Activated naive CD4-positive, alpha-beta T cell treated with anti-CD3 and anti-CD28 coated beads for 36 hours (primary cell): ENCODE data around the gene VIPR1. TPM values are rescaled to one million over a fixed set of nuclear protein-coding genes. Genes with fewer than 3 reads are reported as not detected.

ENCODE experiments used
- CTCF ChIA-PET: fragments of 350-600 bp; sonication (Branson Sonifier 250); formaldehyde crosslinking; loops from one replicate; lab custom pipeline; 2021; ENCODE audit warnings: antibody characterized with exemption; lab: Charles Lee
- DNase-seq: peaks from one replicate; pipeline ENCODE4 v3.0.0-alpha.2; 2020
- H3K27ac Mint-ChIP-seq: one replicate; pipeline ENCODE4 v1.8.0; 2021; ENCODE audit warnings: mild to moderate bottlenecking, mixed read lengths
- H3K27me3 Mint-ChIP-seq: one replicate; pipeline ENCODE4 v1.8.0; 2021; ENCODE audit warnings: low read depth, mixed read lengths
- H3K36me3 Mint-ChIP-seq: one replicate; pipeline ENCODE4 v1.8.0; 2021; ENCODE audit warnings: low read depth, mixed read lengths
- H3K4me1 Mint-ChIP-seq: one replicate; pipeline ENCODE4 v1.8.0; 2021; ENCODE audit warnings: low read depth, mixed read lengths
- H3K4me3 Mint-ChIP-seq: one replicate; pipeline ENCODE4 v1.8.0; 2021; ENCODE audit warnings: mild to moderate bottlenecking, moderate library complexity, mixed read lengths
- H3K9me3 Mint-ChIP-seq: one replicate; pipeline ENCODE4 v1.8.0; 2021; ENCODE audit warnings: mixed read lengths
- intact Hi-C: fragments of 100-400 bp; cut with micrococcal nuclease; formaldehyde crosslinking; loops from one replicate; pipeline ENCODE4 v1.15.1; 2023
- total RNA-seq, 2 experiments: library from RNA; stranded (reverse); gene quantifications; one replicate each; pipeline ENCODE4 v1.2.3, GENCODE V29; 2021

The VIPR1 gene
- total RNA-seq, 2 experiments from 2014 or later: 6.3 to 8.4 TPM

GRCh38 chr3:42515391-42515916 lies 13.0 kb downstream of the VIPR1 start:
- CTCF ChIA-PET: no interaction called here
- Mint-ChIP-seq H3K27me3 (no peaks in the 10 kb centered on the region), H3K9me3 (no peaks in the 10 kb centered on the region), H3K36me3 (peaks cover 5% of the 10 kb centered on the region), H3K4me1 (peaks cover 35% of the 10 kb centered on the region), H3K4me3 (no peak overlapping the region), H3K27ac (no peak overlapping the region)
- no peak for DNase-seq
- intact Hi-C loops: loop anchor here (5.0 kb wide), 1 partner anchor 122 kb away; no protein-coding TSS in a partner anchor

GRCh38 chr3:42515976-42516375 lies 13.5 kb downstream of the VIPR1 start:
- no peak overlapping the region for H3K4me3 Mint-ChIP-seq
- peaks cover 34% of the 10 kb centered on the region for H3K4me1 Mint-ChIP-seq
- H3K27ac Mint-ChIP-seq: no peak overlapping the region
- no peak for DNase-seq
- peaks cover 6% of the 10 kb centered on the region for H3K36me3 Mint-ChIP-seq
- no peaks in the 10 kb centered on the region for H3K27me3 Mint-ChIP-seq
- intact Hi-C loops: loop anchor here (5.0 kb wide), 1 partner anchor 121 kb away; no protein-coding TSS in a partner anchor
- no peaks in the 10 kb centered on the region for H3K9me3 Mint-ChIP-seq
- CTCF ChIA-PET: interaction anchor here (1.0 kb wide), 1 partner anchor 21 kb away, joined by 3 read pairs; no protein-coding TSS in a partner anchor

- Mint-ChIP-seq H3K27me3 (no peaks in the 10 kb centered on the region), H3K36me3 (peaks cover 8% of the 10 kb centered on the region), H3K4me3 (no peak overlapping the region), H3K4me1 (peaks cover 35% of the 10 kb centered on the region), H3K9me3 (no peaks in the 10 kb centered on the region), H3K27ac (no peak overlapping the region)
- DNase-seq: no peak
- intact Hi-C loops: loop anchor here (5.0 kb wide), 1 partner anchor 121 kb away; no protein-coding TSS in a partner anchor
- CTCF ChIA-PET: interaction anchor here (1.0 kb wide), 1 partner anchor 20 kb away, joined by 3 read pairs; no protein-coding TSS in a partner anchor
These were observed 14.0 kb downstream of the VIPR1 start for GRCh38 chr3:42516443-42516842.

GRCh38 chr3:42517117-42517516 lies 14.7 kb downstream of the VIPR1 start:
- peaks cover 33% of the 10 kb centered on the region for H3K4me1 Mint-ChIP-seq
- DNase-seq: no peak
- no peak overlapping the region for H3K27ac Mint-ChIP-seq
- no peaks in the 10 kb centered on the region for H3K9me3 Mint-ChIP-seq
- intact Hi-C loops: loop anchor here (5.0 kb wide), 1 partner anchor 120 kb away; no protein-coding TSS in a partner anchor
- peaks cover 8% of the 10 kb centered on the region for H3K36me3 Mint-ChIP-seq
- CTCF ChIA-PET: interaction anchor here (1.0 kb wide), 1 partner anchor 20 kb away, joined by 3 read pairs; no protein-coding TSS in a partner anchor
- H3K27me3 Mint-ChIP-seq: no peaks in the 10 kb centered on the region
- H3K4me3 Mint-ChIP-seq: no peak overlapping the region

- CTCF ChIA-PET: interaction anchor here (0.8 to 2.0 kb wide), 6 partner anchors 8 to 22 kb away, joined by 3 to 5 read pairs (median 3); partner anchors contain the start of gene VIPR1
- intact Hi-C loops: loop anchor here (1.0 to 5.0 kb wide), 4 partner anchors 12 to 118 kb away; partner anchors contain the start of gene VIPR1
- peak overlapping the region; percentile 2 for H3K27ac Mint-ChIP-seq
These were observed 16.5 kb downstream of the VIPR1 start for GRCh38 chr3:42518800-42519567.

GRCh38 chr3:42519568-42519962 lies 17.1 kb downstream of the VIPR1 start:
- no peak overlapping the region for H3K4me3 Mint-ChIP-seq
- intact Hi-C loops: loop anchor here (1.0 to 5.0 kb wide), 4 partner anchors 12 to 118 kb away; partner anchors contain the start of gene VIPR1
- no peaks in the 10 kb centered on the region for H3K27me3 Mint-ChIP-seq
- no peaks in the 10 kb centered on the region for H3K9me3 Mint-ChIP-seq
- CTCF ChIA-PET: interaction anchor here (0.6 to 2.0 kb wide), 7 partner anchors 9 to 26 kb away, joined by 3 to 5 read pairs (median 3); partner anchors contain the start of gene VIPR1
- H3K36me3 Mint-ChIP-seq: peaks cover 10% of the 10 kb centered on the region
- peak overlapping the region; percentile 69 for H3K27ac Mint-ChIP-seq
- H3K4me1 Mint-ChIP-seq: peaks cover 30% of the 10 kb centered on the region
- peak; percentile 45 for DNase-seq

More at GRCh38 chr3:42518800-42519567, 16.5 kb downstream of the VIPR1 start:
- peak; percentile 65 for DNase-seq
- Mint-ChIP-seq H3K9me3 (no peaks in the 10 kb centered on the region), H3K27me3 (no peaks in the 10 kb centered on the region), H3K4me3 (no peak overlapping the region), H3K36me3 (peaks cover 10% of the 10 kb centered on the region), H3K4me1 (peaks cover 30% of the 10 kb centered on the region)

GRCh38 chr3:42520336-42520735 lies 17.9 kb downstream of the VIPR1 start:
- peaks cover 37% of the 10 kb centered on the region for H3K4me1 Mint-ChIP-seq
- no peak for DNase-seq
- intact Hi-C loops: no loop called here
- H3K36me3 Mint-ChIP-seq: peaks cover 10% of the 10 kb centered on the region
- peak overlapping the region; percentile 6 for H3K27ac Mint-ChIP-seq
- no peaks in the 10 kb centered on the region for H3K27me3 Mint-ChIP-seq
- CTCF ChIA-PET: interaction anchor here (1.6 to 2.0 kb wide), 2 partner anchors 13 to 16 kb away, joined by 4 to 5 read pairs; no protein-coding TSS in a partner anchor
- no peaks in the 10 kb centered on the region for H3K9me3 Mint-ChIP-seq
- H3K4me3 Mint-ChIP-seq: no peak overlapping the region

GRCh38 chr3:42520906-42521305 lies 18.5 kb downstream of the VIPR1 start:
- Mint-ChIP-seq H3K9me3 (no peaks in the 10 kb centered on the region), H3K27ac (no peak overlapping the region)

GRCh38 chr3:42524751-42525150 lies 22.3 kb downstream of the VIPR1 start:
- H3K4me1 Mint-ChIP-seq: peaks cover 59% of the 10 kb centered on the region
- H3K27me3 Mint-ChIP-seq: no peaks in the 10 kb centered on the region
- H3K27ac Mint-ChIP-seq: no peak overlapping the region
- H3K4me3 Mint-ChIP-seq: no peak overlapping the region
- intact Hi-C loops: no loop called here
- H3K36me3 Mint-ChIP-seq: peaks cover 8% of the 10 kb centered on the region
- DNase-seq: no peak
- H3K9me3 Mint-ChIP-seq: no peaks in the 10 kb centered on the region
- CTCF ChIA-PET: interaction anchor here (0.9 to 3.1 kb wide), 3 partner anchors 10 to 13 kb away, joined by 3 to 10 read pairs (median 3); no protein-coding TSS in a partner anchor

More at GRCh38 chr3:42520906-42521305, 18.5 kb downstream of the VIPR1 start:
- intact Hi-C loops: no loop called here
- CTCF ChIA-PET: interaction anchor here (0.9 to 2.0 kb wide), 3 partner anchors 13 to 19 kb away, joined by 3 to 5 read pairs (median 4); partner anchors contain the start of gene VIPR1
- Mint-ChIP-seq H3K4me1 (peaks cover 33% of the 10 kb centered on the region), H3K4me3 (no peak overlapping the region), H3K36me3 (peaks cover 10% of the 10 kb centered on the region), H3K27me3 (no peaks in the 10 kb centered on the region)
- DNase-seq: no peak

- CTCF ChIA-PET: interaction anchor here (0.9 to 3.1 kb wide), 3 partner anchors 10 to 12 kb away, joined by 3 to 10 read pairs (median 3); no protein-coding TSS in a partner anchor
- Mint-ChIP-seq H3K27me3 (no peaks in the 10 kb centered on the region), H3K9me3 (no peaks in the 10 kb centered on the region), H3K4me1 (peaks cover 59% of the 10 kb centered on the region), H3K4me3 (no peak overlapping the region), H3K36me3 (peaks cover 6% of the 10 kb centered on the region), H3K27ac (no peak overlapping the region)
- DNase-seq: no peak
- intact Hi-C loops: no loop called here
These were observed 22.8 kb downstream of the VIPR1 start for GRCh38 chr3:42525212-42525611.

- Mint-ChIP-seq H3K9me3 (no peaks in the 10 kb centered on the region), H3K27me3 (no peaks in the 10 kb centered on the region), H3K4me1 (peaks cover 60% of the 10 kb centered on the region), H3K36me3 (peaks cover 6% of the 10 kb centered on the region), H3K27ac (no peak overlapping the region), H3K4me3 (no peak overlapping the region)
- no peak for DNase-seq
- CTCF ChIA-PET: interaction anchor here (1.3 to 3.1 kb wide), 5 partner anchors 9 to 24 kb away, joined by 3 to 10 read pairs (median 5); no protein-coding TSS in a partner anchor
- intact Hi-C loops: no loop called here
These were observed 23.4 kb downstream of the VIPR1 start for GRCh38 chr3:42525736-42526345.
